Measurements from ENCODE around the gene NMRAL1. TPM values are rescaled to one million over a fixed set of nuclear protein-coding genes. Genes with fewer than 3 reads are reported as not detected.

NMRAL1 gene
- total RNA-seq, 2 experiments from 2014 or later, result 49.5 to 56.2 TPM

- DNase-seq, result no peak
- no peak overlapping the region for H3K4me3 Mint-ChIP-seq
- H3K9me3 Mint-ChIP-seq, result no peaks in the 10 kb centered on the region
- peaks cover 64% of the 10 kb centered on the region for H3K4me1 Mint-ChIP-seq
- ChIA-PET CTCF (interaction anchor here (1.3 to 4.5 kb wide), 3 partner anchors 9 to 49 kb away, joined by 4 to 30 read pairs (median 5); partner anchors contain the start of genes HMOX2 and NMRAL1), POLR2A (interaction anchor here (0.9 to 12.4 kb wide), 5 partner anchors 9 to 22 kb away, joined by 4 to 154 read pairs (median 10); partner anchors contain the start of genes HMOX2 and NMRAL1)
- no peaks in the 10 kb centered on the region for H3K27me3 Mint-ChIP-seq
- H3K27ac Mint-ChIP-seq, result no peak overlapping the region
- H3K36me3 Mint-ChIP-seq (ENCODE audit: low read depth), result peaks cover 28% of the 10 kb centered on the region
Measured at GRCh38 chr16:4499196-4499555, 24.8 kb upstream of the NMRAL1 start.

GRCh38 chr16:4498546-4499195 lies 24.2 kb upstream of the NMRAL1 start:
- ChIA-PET CTCF (interaction anchor here (1.3 to 4.5 kb wide), 3 partner anchors 9 to 50 kb away, joined by 4 to 30 read pairs (median 5); partner anchors contain the start of genes HMOX2 and NMRAL1), POLR2A (interaction anchor here (0.9 to 12.4 kb wide), 4 partner anchors 8 to 22 kb away, joined by 4 to 154 read pairs (median 9); partner anchors contain the start of genes HMOX2 and NMRAL1)
- Mint-ChIP-seq H3K27ac (no peak overlapping the region), H3K9me3 (no peaks in the 10 kb centered on the region), H3K27me3 (no peaks in the 10 kb centered on the region), H3K4me1 (peaks cover 61% of the 10 kb centered on the region), H3K36me3 (ENCODE audit: low read depth) (peaks cover 28% of the 10 kb centered on the region), H3K4me3 (no peak overlapping the region)
- no peak for DNase-seq

GRCh38 chr16:4496305-4496704 lies 21.9 kb upstream of the NMRAL1 start:
- Mint-ChIP-seq H3K4me3 (no peak overlapping the region), H3K27ac (no peak overlapping the region), H3K4me1 (peaks cover 53% of the 10 kb centered on the region), H3K27me3 (no peaks in the 10 kb centered on the region), H3K9me3 (no peaks in the 10 kb centered on the region), H3K36me3 (ENCODE audit: low read depth) (peaks cover 35% of the 10 kb centered on the region)
- POLR2A ChIA-PET, result interaction anchor here (1.0 kb wide), 1 partner anchor 9 kb away, joined by 4 read pairs; no protein-coding TSS in a partner anchor
- CTCF ChIA-PET, result interaction anchor here (1.9 kb wide), 1 partner anchor 9 kb away, joined by 6 read pairs; no protein-coding TSS in a partner anchor
- no peak for DNase-seq

- H3K27me3 Mint-ChIP-seq, result no peaks in the 10 kb centered on the region
- peaks cover 37% of the 10 kb centered on the region for H3K36me3 Mint-ChIP-seq (ENCODE audit: low read depth)
- no peaks in the 10 kb centered on the region for H3K9me3 Mint-ChIP-seq
- no peak overlapping the region for H3K4me3 Mint-ChIP-seq
- peaks cover 53% of the 10 kb centered on the region for H3K4me1 Mint-ChIP-seq
- POLR2A ChIA-PET, result no interaction called here
- H3K27ac Mint-ChIP-seq, result no peak overlapping the region
- CTCF ChIA-PET, result interaction anchor here (1.9 kb wide), 1 partner anchor 10 kb away, joined by 6 read pairs; no protein-coding TSS in a partner anchor
- no peak for DNase-seq
Measured at GRCh38 chr16:4495766-4496165, 21.3 kb upstream of the NMRAL1 start.

GRCh38 chr16:4494746-4495490 lies 20.5 kb upstream of the NMRAL1 start:
- H3K36me3 Mint-ChIP-seq (ENCODE audit: low read depth), result peaks cover 44% of the 10 kb centered on the region
- CTCF ChIA-PET, result interaction anchor here (1.0 kb wide), 2 partner anchors 11 to 16 kb away, joined by 3 to 4 read pairs; no protein-coding TSS in a partner anchor
- no peak for DNase-seq
- POLR2A ChIA-PET, result interaction anchor here (3.3 kb wide), 1 partner anchor 11 kb away, joined by 13 read pairs; no protein-coding TSS in a partner anchor
- H3K9me3 Mint-ChIP-seq, result no peaks in the 10 kb centered on the region
- no peak overlapping the region for H3K27ac Mint-ChIP-seq
- H3K4me1 Mint-ChIP-seq, result peaks cover 55% of the 10 kb centered on the region
- H3K27me3 Mint-ChIP-seq, result no peaks in the 10 kb centered on the region
- no peak overlapping the region for H3K4me3 Mint-ChIP-seq

GRCh38 chr16:4491898-4492297 lies 17.5 kb upstream of the NMRAL1 start:
- no peak overlapping the region for H3K27ac Mint-ChIP-seq
- H3K9me3 Mint-ChIP-seq, result no peaks in the 10 kb centered on the region
- H3K36me3 Mint-ChIP-seq (ENCODE audit: low read depth), result peaks cover 41% of the 10 kb centered on the region
- no peak for DNase-seq
- H3K27me3 Mint-ChIP-seq, result no peaks in the 10 kb centered on the region
- no peak overlapping the region for H3K4me3 Mint-ChIP-seq
- ChIA-PET POLR2A (interaction anchor here (1.0 to 3.3 kb wide), 2 partner anchors 14 to 126 kb away, joined by 3 to 13 read pairs; no protein-coding TSS in a partner anchor), CTCF (interaction anchor here (1.2 kb wide), 1 partner anchor 9 kb away, joined by 3 read pairs; no protein-coding TSS in a partner anchor)
- H3K4me1 Mint-ChIP-seq, result peaks cover 55% of the 10 kb centered on the region

- H3K4me3 Mint-ChIP-seq, result no peak overlapping the region
- ChIA-PET POLR2A (interaction anchor here (1.4 to 5.1 kb wide), 5 partner anchors 11 to 74 kb away, joined by 3 to 77 read pairs (median 14); partner anchors contain the start of genes CDIP1, HMOX2 and NMRAL1), CTCF (interaction anchor here (1.2 to 2.1 kb wide), 4 partner anchors 13 to 135 kb away, joined by 3 to 19 read pairs (median 5); partner anchors contain the start of gene MGRN1)
- peaks cover 57% of the 10 kb centered on the region for H3K36me3 Mint-ChIP-seq (ENCODE audit: low read depth)
- peak overlapping the region; percentile 97 for H3K27ac Mint-ChIP-seq
- H3K9me3 Mint-ChIP-seq, result no peaks in the 10 kb centered on the region
- DNase-seq, result no peak
- no peaks in the 10 kb centered on the region for H3K27me3 Mint-ChIP-seq
- H3K4me1 Mint-ChIP-seq, result peaks cover 52% of the 10 kb centered on the region
Measured at GRCh38 chr16:4489030-4489429, 14.6 kb upstream of the NMRAL1 start.

GRCh38 chr16:4488499-4488967 lies 14.1 kb upstream of the NMRAL1 start:
- no peaks in the 10 kb centered on the region for H3K27me3 Mint-ChIP-seq
- POLR2A ChIA-PET, result interaction anchor here (1.0 to 5.1 kb wide), 6 partner anchors 12 to 73 kb away, joined by 3 to 77 read pairs (median 16); partner anchors contain the start of genes HMOX2 and NMRAL1
- no peaks in the 10 kb centered on the region for H3K9me3 Mint-ChIP-seq
- peaks cover 51% of the 10 kb centered on the region for H3K4me1 Mint-ChIP-seq
- H3K36me3 Mint-ChIP-seq (ENCODE audit: low read depth), result peaks cover 60% of the 10 kb centered on the region
- DNase-seq, result peak; percentile 33
- H3K4me3 Mint-ChIP-seq, result peak overlapping the region; percentile 55
- CTCF ChIA-PET, result interaction anchor here (0.8 to 2.8 kb wide), 8 partner anchors 11 to 60 kb away, joined by 3 to 43 read pairs (median 5); partner anchors contain the start of gene HMOX2
- peak overlapping the region; percentile 97 for H3K27ac Mint-ChIP-seq

GRCh38 chr16:4487955-4488498 lies 13.6 kb upstream of the NMRAL1 start:
- H3K4me3 Mint-ChIP-seq, result peak overlapping the region; percentile 55
- peaks cover 58% of the 10 kb centered on the region for H3K36me3 Mint-ChIP-seq (ENCODE audit: low read depth)
- no peaks in the 10 kb centered on the region for H3K27me3 Mint-ChIP-seq
- no peak for DNase-seq
- H3K27ac Mint-ChIP-seq, result peak overlapping the region; percentile 97
- POLR2A ChIA-PET, result interaction anchor here (1.0 to 5.1 kb wide), 4 partner anchors 11 to 22 kb away, joined by 4 to 77 read pairs (median 31); partner anchors contain the start of genes HMOX2 and NMRAL1
- CTCF ChIA-PET, result interaction anchor here (0.7 to 2.8 kb wide), 10 partner anchors 11 to 1547 kb away, joined by 3 to 43 read pairs (median 4); partner anchors contain the start of genes ANKS3, DNAAF8 and HMOX2
- H3K4me1 Mint-ChIP-seq, result peaks cover 47% of the 10 kb centered on the region
- no peaks in the 10 kb centered on the region for H3K9me3 Mint-ChIP-seq

- DNase-seq, result no peak
- POLR2A ChIA-PET, result interaction anchor here (0.7 to 5.1 kb wide), 4 partner anchors 10 to 70 kb away, joined by 3 to 77 read pairs (median 26); partner anchors contain the start of genes CORO7, HMOX2 and NMRAL1
- H3K9me3 Mint-ChIP-seq, result no peaks in the 10 kb centered on the region
- CTCF ChIA-PET, result interaction anchor here (2.7 to 2.8 kb wide), 2 partner anchors 9 to 20 kb away, joined by 35 to 43 read pairs; partner anchors contain the start of gene HMOX2
- no peak overlapping the region for H3K4me3 Mint-ChIP-seq
- H3K27ac Mint-ChIP-seq, result peak overlapping the region; percentile 97
- H3K4me1 Mint-ChIP-seq, result peaks cover 63% of the 10 kb centered on the region
- H3K36me3 Mint-ChIP-seq (ENCODE audit: low read depth), result peaks cover 69% of the 10 kb centered on the region
- no peaks in the 10 kb centered on the region for H3K27me3 Mint-ChIP-seq
Measured at GRCh38 chr16:4486126-4486893, 11.9 kb upstream of the NMRAL1 start.

- H3K36me3 Mint-ChIP-seq (ENCODE audit: low read depth), result peaks cover 55% of the 10 kb centered on the region
- no peak overlapping the region for H3K4me3 Mint-ChIP-seq
- peaks cover 49% of the 10 kb centered on the region for H3K4me1 Mint-ChIP-seq
- POLR2A ChIA-PET, result interaction anchor here (0.5 to 1.6 kb wide), 3 partner anchors 10 to 23 kb away, joined by 3 to 5 read pairs (median 5); no protein-coding TSS in a partner anchor
- no peaks in the 10 kb centered on the region for H3K9me3 Mint-ChIP-seq
- DNase-seq, result no peak
- peak overlapping the region; percentile 60 for H3K27ac Mint-ChIP-seq
- CTCF ChIA-PET, result interaction anchor here (1.0 to 1.2 kb wide), 2 partner anchors 19 to 23 kb away, joined by 3 read pairs; no protein-coding TSS in a partner anchor
- H3K27me3 Mint-ChIP-seq, result no peaks in the 10 kb centered on the region
Measured at GRCh38 chr16:4481963-4482362, 7.5 kb upstream of the NMRAL1 start.
